ENCODE measurements around the gene UTP3.

DNA sequence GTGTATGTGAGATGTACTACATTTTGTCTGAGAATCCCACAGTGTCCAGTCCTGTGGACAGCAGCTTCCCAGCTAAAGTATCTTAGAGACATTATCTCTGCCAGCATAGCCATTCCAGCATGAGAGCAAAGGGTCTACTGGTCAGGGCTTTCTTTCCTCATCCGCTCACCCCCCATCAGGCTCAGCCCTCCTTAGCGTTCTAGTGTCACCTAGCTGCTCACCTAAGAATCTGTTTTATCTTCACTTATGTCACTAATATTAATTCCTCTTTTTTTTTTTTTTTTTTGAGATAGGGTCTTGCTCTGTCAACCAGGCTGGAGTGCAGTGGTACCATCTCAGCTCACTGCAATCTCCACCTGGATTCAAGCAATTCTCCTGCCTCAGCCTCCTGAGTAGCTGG, 49.1 kb downstream of the UTP3 start:
- no peak for TF ChIP-seq CTCF (IDR thresholded peaks at IDR 0.05 in 8 of 11, conservative IDR thresholded peaks at IDR 0.05 in 3 of 11)
- no peak for TF ChIP-seq POLR2AphosphoS5 (IDR thresholded peaks at IDR 0.05)
